ENCODE results near the gene ARHGEF16. TPM values are rescaled to one million over a fixed set of nuclear protein-coding genes. Genes with fewer than 3 reads are reported as not detected.

Gene ARHGEF16
- polyA plus RNA-seq, 1 donor: 0.81 TPM

DNA sequence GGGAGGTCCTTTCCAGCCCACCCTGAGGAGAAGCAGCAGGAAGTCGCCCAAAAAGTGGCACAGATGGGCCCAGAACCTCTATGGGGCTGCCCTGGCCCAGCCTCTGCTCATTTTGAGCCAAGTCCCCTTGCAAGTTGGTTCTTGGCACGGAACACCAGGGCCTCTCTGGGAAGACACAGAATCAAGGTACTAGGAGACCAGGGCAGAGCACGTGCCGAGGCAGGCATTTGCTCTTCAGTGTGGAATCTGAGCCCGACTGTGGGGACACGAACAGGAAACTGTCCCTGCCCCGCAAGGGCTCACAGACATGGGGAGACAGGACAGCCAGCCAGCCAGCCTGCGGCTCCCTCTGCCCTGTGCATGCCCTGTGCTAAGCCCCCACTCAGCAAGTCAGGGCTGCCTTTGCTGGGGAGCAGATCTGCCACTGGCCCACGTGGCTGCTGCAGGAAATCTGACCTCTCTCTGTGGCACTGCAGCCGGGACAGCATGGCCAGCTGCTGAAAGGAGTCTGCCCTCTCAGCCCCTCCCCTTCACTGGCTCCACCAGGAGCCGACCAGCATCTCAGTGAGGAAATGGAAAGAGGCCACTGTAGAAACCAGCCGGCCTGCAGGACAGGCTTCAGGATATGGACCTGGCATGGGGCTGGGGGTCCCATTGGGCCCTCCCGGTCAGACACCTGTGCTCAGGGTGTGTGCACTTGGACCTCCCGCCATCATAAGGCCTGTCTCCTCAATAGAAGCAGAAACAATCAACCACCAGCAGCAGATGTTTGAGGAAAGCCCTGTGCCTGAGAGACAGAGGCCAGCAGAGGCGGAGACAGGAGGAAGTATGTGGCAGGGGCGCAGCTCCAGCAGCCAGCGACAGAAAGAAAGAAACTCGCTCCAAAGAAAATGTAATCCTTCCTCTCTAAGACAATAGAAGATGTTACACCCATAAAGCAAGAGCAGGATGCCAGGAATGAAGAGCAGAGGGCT lies 3.7 kb downstream of the ARHGEF16 start:
- no peak for DNase-seq

DNA sequence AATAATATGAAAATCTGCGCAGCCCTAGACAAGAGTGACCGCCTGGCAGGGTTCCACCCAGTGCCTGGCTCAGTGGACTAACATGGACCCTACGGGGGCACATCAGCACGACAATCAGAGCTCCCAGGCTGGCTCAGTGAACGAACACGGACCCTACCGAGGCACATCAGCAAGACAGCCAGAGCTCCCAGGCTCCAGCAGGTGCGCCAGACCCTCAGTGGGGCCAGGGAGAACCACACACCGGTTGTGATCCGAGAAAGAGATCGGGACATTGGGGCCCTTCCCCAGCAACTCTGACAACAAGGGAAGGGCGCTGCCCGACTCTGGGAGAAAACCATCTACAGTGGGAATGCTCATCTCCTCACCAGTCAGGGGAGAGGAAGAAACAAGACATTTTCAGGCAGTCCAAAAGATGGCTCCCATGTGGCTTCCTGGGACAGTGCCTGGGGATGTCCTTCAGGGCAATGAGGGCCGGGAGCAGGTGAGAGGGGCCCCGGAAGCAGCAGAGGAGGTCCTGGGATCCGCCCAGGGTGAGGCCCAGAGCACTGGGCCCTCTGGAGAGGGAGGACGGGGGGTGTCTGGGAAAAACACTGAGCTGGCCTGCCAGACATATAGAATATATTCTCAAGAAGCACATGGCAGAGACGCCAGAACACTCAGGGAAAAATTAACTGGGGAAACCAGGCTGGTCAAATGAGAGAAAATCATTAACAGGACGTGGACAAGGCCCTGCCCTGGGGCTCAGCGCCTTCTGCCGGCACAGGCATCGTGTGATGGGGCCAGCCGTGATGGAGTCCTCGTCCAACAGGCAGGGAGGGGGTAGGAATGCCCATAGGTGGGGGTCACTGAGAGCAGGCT lies 4.8 kb downstream of the ARHGEF16 start:
- no peak for DNase-seq

DNA sequence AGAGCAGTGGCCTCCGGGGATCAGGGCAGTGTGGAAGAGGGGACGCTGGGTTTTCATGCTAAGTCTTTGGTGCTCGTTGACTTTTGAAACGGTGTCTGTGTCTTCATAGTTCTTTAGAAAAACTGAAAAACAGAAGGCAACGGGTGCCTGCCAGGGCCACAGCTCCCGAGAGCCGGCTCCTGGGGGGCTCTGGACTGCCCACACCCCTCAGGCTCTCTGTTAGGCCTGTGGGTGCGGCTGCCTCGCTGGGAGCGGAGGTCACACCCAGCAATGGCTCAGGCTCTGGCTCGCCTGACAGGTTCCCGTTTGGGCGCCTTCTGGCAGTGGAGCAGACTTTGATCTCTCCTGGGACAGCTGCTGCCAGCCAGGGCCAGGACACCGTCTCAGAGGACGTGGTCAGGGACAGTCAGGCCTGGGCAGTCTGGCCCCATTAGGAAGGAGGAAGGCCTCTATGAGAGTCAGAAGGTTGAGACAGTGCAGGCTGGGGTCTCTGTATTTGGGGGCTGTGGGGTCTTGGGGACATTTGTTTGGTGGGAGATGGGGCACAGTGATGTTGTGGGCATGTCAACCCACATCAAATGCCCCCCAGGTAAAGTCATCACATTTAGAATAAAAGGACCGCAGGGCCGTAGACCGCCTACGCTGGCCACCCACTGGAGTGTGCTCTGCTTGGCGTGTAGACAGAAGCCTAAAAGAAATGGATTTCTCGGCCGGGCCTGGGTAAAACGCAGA lies 5.6 kb downstream of the ARHGEF16 start:
- no peak for DNase-seq

DNA sequence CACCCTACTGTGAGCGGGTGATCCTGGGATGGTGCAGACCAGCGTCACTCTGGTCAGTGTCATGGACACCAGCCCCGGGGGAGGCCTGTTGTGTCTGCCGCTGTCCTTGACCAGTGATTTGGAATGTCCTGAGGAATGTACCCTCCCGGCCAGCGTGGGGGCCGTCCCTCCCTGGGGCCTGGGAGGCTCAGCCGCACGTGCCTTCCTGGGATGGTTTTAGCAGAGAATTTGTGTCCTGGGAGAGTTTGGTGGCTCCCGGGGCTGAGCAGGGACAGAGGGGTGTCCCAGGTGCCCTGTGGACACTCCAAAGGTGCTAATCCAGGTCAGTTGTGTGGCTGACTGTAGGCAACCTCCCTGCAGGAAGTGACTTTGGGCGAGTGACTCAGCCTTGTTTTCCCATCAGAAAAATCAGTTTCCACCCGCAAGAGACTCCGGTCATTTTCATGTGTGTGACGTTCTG lies 6.2 kb downstream of the ARHGEF16 start:
- no peak for DNase-seq

DNA sequence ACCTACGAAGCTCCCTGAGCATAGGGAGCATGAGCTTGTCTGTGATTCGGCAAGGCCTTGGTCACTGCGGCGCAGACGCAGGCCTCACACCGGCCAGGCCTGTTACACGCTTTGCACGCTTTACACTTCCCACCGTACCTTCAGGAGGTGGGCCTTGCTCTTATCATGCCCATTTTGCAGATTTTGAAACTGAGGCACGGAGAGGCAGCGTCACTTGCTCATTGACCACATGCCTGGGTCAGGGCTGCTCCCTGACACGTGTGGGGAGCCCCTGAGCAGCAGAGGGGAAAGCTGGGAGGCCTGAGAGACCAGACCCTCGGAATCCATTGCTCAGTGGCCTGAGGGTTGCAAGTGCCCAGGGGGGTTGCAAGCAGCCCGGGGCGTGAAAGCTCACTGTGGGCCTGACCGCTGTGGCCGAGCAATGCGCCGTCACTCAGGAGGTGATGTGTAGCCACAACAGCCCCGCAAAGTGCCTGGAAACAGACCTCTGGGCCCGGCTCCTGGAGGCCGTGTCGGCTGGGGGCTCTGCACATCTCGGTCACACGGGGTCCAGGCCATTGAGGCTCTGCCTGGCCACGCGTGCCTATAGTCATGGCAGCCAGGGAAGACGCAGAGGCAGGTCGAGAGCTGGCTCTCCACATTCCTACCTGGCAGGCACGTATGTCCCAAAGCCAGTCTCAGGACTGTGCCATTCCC lies 6.9 kb downstream of the ARHGEF16 start:
- DNase-seq: no peak

DNA sequence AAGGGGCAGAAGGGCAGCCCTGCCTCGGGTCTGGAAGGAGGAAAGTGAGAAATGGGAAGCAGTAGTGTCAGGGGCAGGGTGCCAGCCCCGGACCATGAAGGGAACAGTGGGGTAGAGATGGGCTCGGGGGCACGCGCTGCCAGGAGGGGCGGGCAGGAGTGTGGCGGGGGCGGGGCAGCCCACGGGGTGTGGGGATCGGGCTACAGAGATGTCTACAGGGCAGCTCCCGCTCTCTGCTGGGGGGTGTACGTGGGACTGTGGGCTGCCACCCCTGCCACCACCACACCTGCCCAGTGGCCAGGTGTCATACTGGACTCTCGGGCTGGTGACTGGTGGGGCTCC lies 7.4 kb downstream of the ARHGEF16 start:
- no peak for DNase-seq

DNA sequence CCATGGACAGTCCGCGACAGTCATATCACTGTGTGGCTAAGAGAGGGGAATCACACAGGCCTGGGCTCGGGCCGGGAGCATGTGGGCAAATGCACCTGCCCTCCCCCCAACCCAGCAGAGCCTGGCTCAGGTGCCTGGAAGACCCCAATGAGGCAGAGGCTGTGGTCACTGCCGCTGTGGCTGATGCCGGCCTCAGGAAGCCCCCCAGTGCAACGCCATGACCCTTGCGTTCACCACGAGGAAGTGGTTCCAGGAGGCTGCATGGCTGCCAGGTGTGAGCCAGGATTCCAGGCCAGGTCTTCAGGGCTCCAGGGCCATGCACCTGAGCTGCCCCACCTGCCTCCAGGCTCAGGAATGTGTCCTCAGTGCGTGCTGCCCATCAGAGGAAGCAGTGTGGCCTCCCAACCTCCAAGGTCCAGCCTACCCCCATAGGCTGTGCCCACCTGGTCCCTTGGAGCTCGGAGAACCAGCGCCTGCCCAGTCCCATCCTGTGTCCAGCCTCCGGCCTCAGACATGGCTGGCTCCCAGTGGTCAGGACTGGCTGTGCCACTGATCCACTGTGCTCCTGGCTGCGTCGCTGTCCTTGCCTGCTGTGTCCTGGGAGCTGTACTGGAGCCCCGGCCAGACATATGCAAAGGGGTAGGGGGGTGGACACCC lies 8.0 kb downstream of the ARHGEF16 start:
- no peak for DNase-seq

DNA sequence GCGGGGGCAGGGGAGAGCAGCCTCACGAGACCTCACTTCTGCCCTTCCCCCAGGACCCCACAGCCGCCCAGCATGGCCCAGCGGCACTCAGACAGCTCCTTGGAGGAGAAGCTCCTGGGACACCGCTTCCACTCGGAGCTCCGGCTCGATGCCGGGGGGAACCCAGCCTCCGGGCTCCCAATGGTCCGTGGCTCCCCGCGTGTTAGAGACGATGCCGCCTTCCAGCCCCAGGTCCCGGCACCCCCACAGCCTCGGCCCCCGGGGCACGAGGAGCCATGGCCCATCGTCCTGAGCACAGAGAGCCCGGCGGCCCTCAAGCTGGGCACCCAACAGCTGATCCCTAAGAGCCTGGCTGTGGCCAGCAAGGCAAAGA lies 8.5 kb downstream of the ARHGEF16 start:
- no peak for DNase-seq

DNA sequence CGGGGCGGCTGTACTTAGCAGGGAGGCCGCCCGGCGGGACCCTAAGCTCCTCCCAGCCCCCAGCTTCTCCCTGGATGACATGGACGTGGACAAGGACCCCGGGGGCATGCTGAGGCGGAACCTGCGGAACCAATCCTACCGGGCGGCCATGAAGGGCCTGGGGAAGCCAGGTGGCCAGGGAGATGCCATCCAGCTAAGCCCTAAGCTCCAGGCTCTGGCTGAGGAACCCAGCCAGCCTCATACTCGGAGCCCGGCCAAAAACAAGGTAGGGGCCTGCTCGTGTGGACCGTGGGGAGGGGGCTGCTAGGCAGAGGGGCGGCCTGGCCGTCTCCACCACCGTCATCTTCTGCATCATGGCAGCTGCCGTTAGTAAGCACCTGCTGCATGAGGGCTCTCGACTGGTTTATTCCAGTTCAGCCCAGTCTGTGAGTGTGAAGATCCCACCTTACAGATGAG lies 9.0 kb downstream of the ARHGEF16 start:
- no peak for DNase-seq

DNA sequence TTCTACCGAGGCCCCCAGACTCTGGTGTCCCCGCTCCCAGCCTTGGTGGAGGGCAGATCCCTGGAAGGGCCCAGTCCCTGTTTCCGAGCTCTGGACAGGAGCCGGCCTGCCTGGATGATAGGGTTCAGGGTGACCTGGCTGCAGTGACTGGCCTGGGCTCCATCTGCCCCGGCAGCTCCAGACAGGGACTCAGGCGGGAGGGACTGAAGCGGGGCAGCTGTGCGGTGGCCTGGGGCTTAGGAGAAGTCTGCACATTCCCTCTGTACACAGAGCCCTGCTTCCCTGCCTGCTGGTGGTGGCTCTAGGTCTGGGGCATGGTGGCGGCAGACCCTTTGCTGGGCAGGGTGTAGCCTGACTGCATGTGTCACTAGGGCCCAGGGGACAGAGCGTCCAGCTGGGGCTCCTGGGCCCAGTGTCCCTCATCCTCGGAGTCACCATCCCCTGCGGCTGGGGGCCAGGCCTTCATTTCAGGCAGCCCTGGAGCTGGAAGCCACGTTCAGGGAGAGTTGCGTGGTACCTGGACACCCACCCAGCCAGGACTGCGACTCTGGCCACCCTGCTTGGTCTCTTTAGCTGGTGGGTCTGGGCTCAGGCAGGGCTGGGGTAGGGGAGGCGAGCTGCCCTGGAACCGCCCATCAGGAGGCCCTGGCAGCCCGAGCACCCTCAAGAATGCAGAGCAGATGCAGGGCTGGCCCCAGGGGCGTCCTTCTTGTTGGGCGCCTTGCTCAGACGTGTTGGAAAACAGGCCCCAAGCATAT lies 9.6 kb downstream of the ARHGEF16 start:
- no peak for DNase-seq

DNA sequence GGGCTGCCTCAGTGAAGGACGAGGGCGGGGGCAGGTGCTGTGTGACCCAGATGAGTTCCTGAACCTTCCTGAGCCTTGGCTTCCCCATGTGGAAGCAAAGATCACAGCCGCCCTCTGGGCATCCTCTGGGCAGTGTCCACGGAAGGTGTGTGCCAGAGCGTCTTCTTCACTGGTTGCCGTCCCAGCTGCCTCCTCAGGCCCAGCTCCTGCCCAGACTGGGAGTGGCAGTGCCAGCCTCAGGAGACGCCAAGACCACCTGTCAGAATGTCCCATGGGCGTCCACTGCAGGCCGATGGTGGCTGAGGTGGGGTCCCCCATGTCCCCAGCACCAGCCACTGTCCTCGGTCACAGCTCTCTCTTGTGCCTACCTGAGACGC lies 10.2 kb downstream of the ARHGEF16 start:
- DNase-seq: no peak

DNA sequence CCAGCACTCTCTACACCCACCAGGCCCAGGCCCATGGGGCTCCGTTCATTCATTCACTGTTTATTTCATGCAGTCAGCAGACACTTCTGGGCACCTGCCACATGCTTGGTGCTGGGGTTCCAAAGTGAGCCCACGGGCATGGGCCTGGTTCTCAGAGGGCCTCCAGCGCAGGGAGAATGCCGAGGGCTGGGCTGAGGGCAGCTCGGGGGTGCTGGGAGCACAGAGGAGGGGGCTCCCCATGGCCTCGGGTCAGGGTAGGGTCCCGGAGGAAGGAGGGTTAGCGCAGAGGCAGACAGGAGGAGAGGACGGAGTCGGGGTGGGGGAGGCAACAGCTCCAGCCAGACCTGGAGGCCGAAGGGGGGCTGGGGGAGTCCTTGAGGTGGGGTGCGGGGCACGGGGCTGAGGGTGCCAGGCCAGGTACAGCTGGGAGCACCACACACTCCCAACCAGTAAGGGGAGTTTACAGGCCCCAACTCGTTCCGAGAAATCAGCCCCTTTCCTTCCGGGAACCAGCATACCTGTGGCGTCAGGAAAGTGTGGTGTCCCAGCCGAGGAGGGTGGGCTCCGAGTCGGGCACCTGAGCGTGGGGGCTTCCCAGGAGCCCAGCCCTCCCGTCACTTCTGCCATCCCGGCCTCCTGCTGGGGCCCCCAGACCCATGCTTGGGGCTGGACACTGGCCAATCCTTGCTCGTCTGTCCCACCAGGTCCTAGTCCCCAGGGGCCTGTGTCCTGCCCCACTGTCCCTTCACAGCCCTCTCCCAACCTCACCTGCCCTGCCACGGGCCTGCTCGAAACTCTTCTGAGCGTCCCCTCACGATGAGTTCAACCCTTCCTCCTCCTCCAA lies 10.8 kb downstream of the ARHGEF16 start:
- DNase-seq: no peak

DNA sequence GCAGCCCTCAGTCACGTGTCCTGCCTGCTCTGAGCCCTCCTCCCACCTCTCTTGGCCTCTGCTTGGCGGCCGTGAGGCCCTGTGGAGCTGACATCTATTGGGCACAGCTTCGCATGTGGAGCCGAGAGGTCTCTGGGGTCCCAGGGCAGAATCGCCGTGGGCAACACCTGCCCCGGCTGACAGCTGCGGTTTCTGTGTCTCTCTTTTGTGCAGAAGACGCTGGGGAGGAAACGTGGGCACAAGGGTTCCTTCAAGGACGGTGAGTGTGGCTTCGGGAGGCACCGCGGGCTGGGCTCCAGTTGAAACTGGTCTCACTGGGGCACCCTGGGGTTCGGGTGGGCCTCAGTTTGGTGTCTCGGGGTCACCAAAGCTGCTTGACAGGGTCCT lies 11.5 kb downstream of the ARHGEF16 start:
- no peak for DNase-seq

DNA sequence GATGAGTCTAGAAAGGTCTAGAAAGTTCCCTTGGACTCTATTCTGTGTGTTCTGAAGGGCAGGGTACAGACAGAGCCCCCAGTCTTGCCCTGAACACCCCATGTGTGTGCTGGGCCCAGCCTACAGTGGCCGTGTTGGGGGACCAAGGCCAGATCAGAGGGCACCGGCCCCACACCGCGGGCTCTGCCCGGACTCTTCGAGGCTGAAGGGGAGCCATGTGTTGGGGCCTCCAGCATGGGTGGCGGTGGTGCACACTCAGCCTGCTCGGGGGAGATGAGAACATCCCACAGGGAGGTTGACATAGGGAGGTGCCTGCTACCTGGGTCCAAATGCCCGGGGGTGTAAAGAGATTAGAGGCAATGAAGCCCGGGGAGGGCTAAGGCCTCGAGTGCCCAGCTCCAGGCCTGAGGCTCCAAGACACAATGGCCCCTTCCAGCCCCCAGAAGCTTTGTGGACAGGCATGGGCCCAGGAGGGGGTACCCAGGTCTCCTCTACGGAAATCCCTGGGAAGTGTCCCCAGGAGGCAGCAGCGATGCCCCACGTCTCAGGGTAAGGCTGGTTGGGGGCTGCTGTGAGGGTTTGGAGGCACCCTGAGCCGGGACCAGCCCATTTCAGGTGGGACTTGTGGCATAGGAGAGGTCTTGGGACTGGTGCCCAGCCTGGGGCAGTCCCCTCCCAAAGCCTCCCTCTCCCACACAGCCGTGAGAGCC lies 12.1 kb downstream of the ARHGEF16 start:
- DNase-seq: no peak

DNA sequence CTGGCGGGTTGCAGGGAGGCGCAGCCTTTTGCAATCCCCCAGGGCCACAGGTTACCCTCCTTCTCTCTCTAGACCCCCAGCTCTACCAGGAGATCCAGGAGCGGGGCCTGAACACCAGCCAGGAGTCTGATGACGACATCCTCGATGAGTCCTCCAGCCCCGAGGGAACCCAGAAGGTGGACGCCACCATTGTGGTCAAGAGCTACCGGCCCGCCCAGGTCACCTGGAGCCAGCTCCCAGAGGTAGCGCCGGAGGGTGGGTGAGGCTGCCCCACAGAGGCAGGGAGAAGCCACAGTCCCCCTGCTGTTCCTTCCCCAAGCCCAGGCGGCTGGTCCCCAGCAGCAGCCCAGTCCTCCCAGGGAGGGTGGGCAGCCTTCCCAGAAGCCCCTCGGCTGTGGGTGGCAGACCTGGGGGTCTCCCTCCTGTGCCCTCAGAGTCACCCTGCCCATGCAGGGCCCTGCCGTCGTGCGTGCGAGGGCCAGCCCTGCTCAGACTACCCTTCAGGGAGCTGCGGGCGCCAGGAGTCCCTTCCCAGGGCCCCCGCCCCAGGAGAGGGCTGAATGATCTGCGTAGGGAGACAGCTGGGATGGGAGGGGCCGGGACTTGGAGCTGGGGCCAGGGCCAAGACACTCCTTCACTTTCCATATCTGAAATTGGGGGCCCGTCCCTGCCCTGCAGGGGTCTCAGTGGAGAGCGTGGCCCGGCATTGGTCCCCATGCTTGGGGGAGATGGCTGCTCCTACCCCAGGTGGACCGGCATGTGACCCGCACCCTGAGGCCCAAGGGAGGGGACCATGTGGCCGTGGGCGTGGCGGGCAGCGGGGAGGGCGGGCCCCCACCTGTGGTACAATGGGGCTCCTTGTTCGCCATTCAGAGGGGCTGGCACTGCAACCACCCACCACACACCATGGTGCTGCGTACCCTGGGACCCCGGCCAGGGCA lies 12.9 kb downstream of the ARHGEF16 start:
- DNase-seq: no peak

DNA sequence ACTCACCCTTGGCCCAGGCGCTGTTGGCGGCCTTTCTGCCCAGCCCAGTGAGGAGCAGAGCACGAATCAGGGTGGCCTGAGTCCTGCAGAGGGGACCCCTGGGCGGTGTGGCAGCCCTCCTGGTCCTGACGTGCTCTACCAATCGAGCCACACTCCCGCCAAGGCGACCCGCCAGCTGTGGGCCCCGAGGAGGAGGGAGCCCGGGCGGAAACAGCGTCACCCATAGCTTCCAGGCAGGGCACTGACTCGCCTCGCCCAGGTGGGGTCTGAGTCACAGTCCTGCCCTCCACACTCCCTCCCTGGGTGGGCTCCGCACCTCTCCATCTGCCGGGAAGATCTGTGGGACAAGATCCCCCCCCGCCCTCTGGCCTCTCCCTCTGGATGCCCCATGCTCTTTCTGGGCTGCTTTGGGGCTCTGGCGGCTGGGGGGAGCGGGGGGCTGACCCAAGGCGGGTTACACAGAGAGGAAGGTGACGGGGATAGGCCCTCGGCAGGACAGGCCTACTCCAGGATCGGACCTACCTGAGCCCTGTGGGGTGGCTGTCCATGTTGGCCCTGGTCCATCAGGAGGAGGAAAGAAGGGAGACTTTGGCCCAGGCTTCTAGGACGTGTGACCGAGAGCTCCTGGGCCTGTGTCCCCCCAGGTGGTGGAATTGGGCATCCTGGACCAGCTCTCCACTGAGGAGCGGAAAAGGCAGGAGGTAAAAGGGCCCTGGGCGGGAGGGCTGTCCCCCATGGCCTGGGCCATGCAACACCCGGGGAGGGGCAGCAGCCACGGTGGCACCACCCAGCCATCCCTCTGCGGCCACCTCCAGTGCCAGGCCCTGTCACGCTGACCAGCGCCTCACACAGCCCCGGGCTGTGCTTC lies 14.0 kb downstream of the ARHGEF16 start:
- DNase-seq: no peak

All from hindlimb muscle (tissue), 1 donor.